MM.1S (cell line): ENCODE measurements around the gene SWAP70.

Experiments
- DNase-seq: peaks from one replicate; pipeline ENCODE4 v3.0.0-alpha.2; 2015
- H2AFZ ChIP-seq: fragments of 300-600 bp; sonication (generic); 2 replicates; pipeline ENCODE4 v1.6.0; 2016; ENCODE audit warnings: antibody characterized with exemption, low read length
- H3F3A ChIP-seq: fragments of 300-600 bp; sonication (generic); 2 replicates; pipeline ENCODE4 v1.6.1; 2016; ENCODE audit warnings: mild to moderate bottlenecking, antibody characterized with exemption, low read length, moderate library complexity, mixed read lengths; ENCODE audit not compliant: insufficient read depth
- H3K27ac ChIP-seq: fragments of 300-600 bp; sonication (generic); 2 replicates; pipeline ENCODE4 v1.5.1; 2016; ENCODE audit warnings: mild to moderate bottlenecking, low read length
- H3K27me3 ChIP-seq: fragments of 300-600 bp; sonication (generic); replicated peaks from 2 replicates; pipeline ENCODE4 v1.6.0; 2016; ENCODE audit warnings: low read length; ENCODE audit not compliant: insufficient read depth
- H3K36me3 ChIP-seq: fragments of 300-600 bp; sonication (generic); replicated peaks from 2 replicates; pipeline ENCODE4 v1.6.1; 2016; ENCODE audit warnings: mild to moderate bottlenecking, low read length, mixed read lengths; ENCODE audit not compliant: insufficient read depth
- H3K4me1 ChIP-seq: fragments of 300-600 bp; sonication (generic); 2 replicates; pipeline ENCODE4 v1.6.1; 2016; ENCODE audit warnings: low read length, mixed read lengths
- H3K4me2 ChIP-seq: fragments of 300-600 bp; sonication (generic); 2 replicates; pipeline ENCODE4 v1.6.0; 2016; ENCODE audit warnings: low read depth, low read length
- H3K4me3 ChIP-seq: fragments of 300-600 bp; sonication (generic); 2 replicates; pipeline ENCODE4 v1.5.1; 2016; ENCODE audit warnings: low read length, mixed read lengths
- H3K79me2 ChIP-seq: fragments of 300-600 bp; sonication (generic); 2 replicates; pipeline ENCODE4 v1.6.1; 2016; ENCODE audit warnings: mixed run types, low read length, mixed read lengths
- H3K9ac ChIP-seq: fragments of 300-600 bp; sonication (generic); 2 replicates; pipeline ENCODE4 v1.6.1; 2016; ENCODE audit warnings: low read length, mixed read lengths
- H3K9me2 ChIP-seq: fragments of 300-600 bp; sonication (generic); replicated peaks from 2 replicates; pipeline ENCODE4 v1.6.1; 2016; ENCODE audit warnings: mild to moderate bottlenecking, low read length, mixed read lengths; ENCODE audit not compliant: insufficient read depth
- H3K9me3 ChIP-seq: fragments of 300-600 bp; sonication (generic); replicated peaks from 2 replicates; pipeline ENCODE4 v1.6.1; 2016; ENCODE audit warnings: mild to moderate bottlenecking, low read length, mixed read lengths; ENCODE audit not compliant: insufficient read depth
- H4K20me1 ChIP-seq: fragments of 300-600 bp; sonication (generic); 2 replicates; pipeline ENCODE4 v1.6.1; 2016; ENCODE audit warnings: mild to moderate bottlenecking, low read length, moderate library complexity, mixed read lengths; ENCODE audit not compliant: insufficient read depth
- EZH2 ChIP-seq: fragments of 300-600 bp; sonication (generic); optimal IDR thresholded peaks from 2 replicates; pipeline ENCODE3; 2017; ENCODE audit warnings: low read depth, mild to moderate bottlenecking, antibody characterized with exemption, low read length, mixed read lengths
- EZH2phosphoT487 ChIP-seq: fragments of 300-600 bp; sonication (generic); IDR thresholded peaks from 2 replicates; pipeline ENCODE4 v1.6.1; 2018; ENCODE audit warnings: antibody characterized with exemption, low read length
- TF ChIP-seq, protein P1 (sequence below): fragments of 300-600 bp; sonication (generic); IDR thresholded peaks from 2 replicates; pipeline ENCODE4 v1.5.1; 2016; ENCODE audit warnings: antibody characterized with exemption, low read length, mixed read lengths

The SWAP70 gene

DNA sequence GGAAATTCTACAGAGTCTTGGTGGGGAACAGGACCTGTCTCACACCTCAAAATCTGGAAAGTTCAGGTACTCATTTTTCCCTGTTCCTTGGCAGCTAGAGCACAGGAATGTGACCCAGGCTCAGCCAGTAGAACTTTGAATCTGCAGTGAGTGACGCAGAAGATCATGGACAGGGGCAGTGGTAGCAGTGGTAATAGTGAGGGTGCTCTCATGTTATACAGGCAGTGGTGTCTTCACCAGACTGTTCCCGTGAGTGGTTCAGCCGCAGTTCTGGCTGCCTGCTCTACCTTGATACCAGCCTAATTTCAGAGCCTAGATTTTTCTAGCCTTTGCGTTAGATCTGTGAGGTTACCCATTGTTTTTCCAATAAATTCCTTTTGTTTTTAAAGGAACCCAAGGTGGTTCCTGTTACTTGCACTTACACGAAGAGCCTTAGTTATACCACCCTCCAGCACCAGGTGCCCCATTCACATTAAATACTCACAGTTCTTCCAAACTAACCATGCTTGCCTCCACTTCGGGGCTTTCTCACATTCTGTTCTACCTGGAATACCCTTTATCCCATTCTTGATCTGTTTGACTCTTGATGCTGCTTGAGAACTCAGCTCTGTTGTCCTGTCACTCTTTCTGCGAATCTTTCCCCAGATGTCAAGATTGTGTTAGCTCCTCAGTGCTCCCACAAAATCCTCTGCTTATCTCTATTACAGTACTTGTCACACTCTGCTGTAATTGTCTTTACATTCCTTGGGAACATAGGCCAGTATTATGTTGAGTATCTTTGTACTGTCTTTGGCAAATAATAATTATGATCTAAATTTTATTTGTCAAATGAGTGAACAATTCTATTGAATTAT is 47.8 kb downstream of the SWAP70 start:
- TF ChIP-seq, protein P1, sequence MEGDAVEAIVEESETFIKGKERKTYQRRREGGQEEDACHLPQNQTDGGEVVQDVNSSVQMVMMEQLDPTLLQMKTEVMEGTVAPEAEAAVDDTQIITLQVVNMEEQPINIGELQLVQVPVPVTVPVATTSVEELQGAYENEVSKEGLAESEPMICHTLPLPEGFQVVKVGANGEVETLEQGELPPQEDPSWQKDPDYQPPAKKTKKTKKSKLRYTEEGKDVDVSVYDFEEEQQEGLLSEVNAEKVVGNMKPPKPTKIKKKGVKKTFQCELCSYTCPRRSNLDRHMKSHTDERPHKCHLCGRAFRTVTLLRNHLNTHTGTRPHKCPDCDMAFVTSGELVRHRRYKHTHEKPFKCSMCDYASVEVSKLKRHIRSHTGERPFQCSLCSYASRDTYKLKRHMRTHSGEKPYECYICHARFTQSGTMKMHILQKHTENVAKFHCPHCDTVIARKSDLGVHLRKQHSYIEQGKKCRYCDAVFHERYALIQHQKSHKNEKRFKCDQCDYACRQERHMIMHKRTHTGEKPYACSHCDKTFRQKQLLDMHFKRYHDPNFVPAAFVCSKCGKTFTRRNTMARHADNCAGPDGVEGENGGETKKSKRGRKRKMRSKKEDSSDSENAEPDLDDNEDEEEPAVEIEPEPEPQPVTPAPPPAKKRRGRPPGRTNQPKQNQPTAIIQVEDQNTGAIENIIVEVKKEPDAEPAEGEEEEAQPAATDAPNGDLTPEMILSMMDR, result no peak
- TF ChIP-seq EZH2phosphoT487, result no peak
- no peak for TF ChIP-seq EZH2
- Histone ChIP-seq H3K9me2 (no peaks in the 10 kb centered on the region), H3K4me3 (no peak overlapping the region), H2AFZ (no peak overlapping the region), H3K79me2 (no peaks in the 10 kb centered on the region), H3K36me3 (no peaks in the 10 kb centered on the region), H3K27ac (no peak overlapping the region), H3K4me2 (no peak overlapping the region), H3F3A (no peaks in the 10 kb centered on the region), H3K4me1 (no peaks in the 10 kb centered on the region), H3K27me3 (no peaks in the 10 kb centered on the region), H3K9me3 (no peaks in the 10 kb centered on the region), H4K20me1 (no peaks in the 10 kb centered on the region), H3K9ac (no peak overlapping the region)
- DNase-seq, result no peak

GRCh38 chr11:9714272-9714940 is 50.5 kb downstream of the SWAP70 start:
- TF ChIP-seq EZH2phosphoT487, result no peak
- TF ChIP-seq, protein P1, result no peak
- Histone ChIP-seq H3K27ac (no peak overlapping the region), H3K36me3 (no peaks in the 10 kb centered on the region), H3K79me2 (no peaks in the 10 kb centered on the region), H3K9ac (no peak overlapping the region), H3K4me1 (peaks cover 2% of the 10 kb centered on the region), H2AFZ (no peak overlapping the region), H3K4me2 (no peak overlapping the region), H3K9me3 (no peaks in the 10 kb centered on the region), H4K20me1 (no peaks in the 10 kb centered on the region), H3F3A (no peaks in the 10 kb centered on the region), H3K9me2 (no peaks in the 10 kb centered on the region), H3K4me3 (no peak overlapping the region), H3K27me3 (no peaks in the 10 kb centered on the region)
- no peak for DNase-seq

GRCh38 chr11:9716275-9717039 is 52.6 kb downstream of the SWAP70 start:
- Histone ChIP-seq H3K9me3 (no peaks in the 10 kb centered on the region), H3F3A (no peaks in the 10 kb centered on the region), H4K20me1 (no peaks in the 10 kb centered on the region), H3K79me2 (no peaks in the 10 kb centered on the region), H3K27ac (peak overlapping the region; percentile 3; the same call in 1 of the 2 replicates), H3K27me3 (no peaks in the 10 kb centered on the region), H2AFZ (0 out of 2 replicates have a peak overlapping the region, but pooled peaks have one; percentile 8), H3K36me3 (no peaks in the 10 kb centered on the region), H3K9ac (no peak overlapping the region), H3K4me1 (peaks cover 12% of the 10 kb centered on the region), H3K4me2 (peak overlapping the region; percentile 8; the same call in 1 of the 2 replicates), H3K4me3 (no peak overlapping the region), H3K9me2 (no peaks in the 10 kb centered on the region)
- DNase-seq, result peak; percentile 24
- no peak for TF ChIP-seq EZH2
- TF ChIP-seq EZH2phosphoT487, result no peak
- TF ChIP-seq, protein P1, result no peak
